ENCODE data around the gene COL25A1.

DNA sequence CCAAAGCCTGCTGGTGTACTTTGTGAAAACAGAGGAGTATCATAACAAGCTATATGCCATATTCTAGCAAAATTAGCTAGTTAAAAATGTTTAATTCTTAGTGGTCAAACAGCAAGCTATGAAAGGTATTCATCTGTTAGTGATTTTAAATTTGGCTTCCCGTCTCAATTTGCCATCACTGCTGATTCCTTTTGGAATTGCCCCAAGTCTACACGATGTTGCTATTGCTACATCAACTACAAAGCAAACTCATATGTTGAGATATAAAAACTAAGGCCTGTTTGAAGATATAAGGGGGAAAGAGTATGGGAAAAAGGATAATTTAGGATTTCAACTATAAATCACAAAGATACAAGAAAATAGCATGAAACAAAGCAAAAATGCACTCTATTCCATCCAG is 146.1 kb downstream of the COL25A1 start:
- TF ChIP-seq EZH2 (IDR thresholded peaks at IDR 0.05) (no peak), POLR2AphosphoS5 (IDR thresholded peaks at IDR 0.05; ENCODE audit: low read depth, low read length) (no peak), SRF (IDR thresholded peaks at IDR 0.05; ENCODE audit: low read depth) (no peak), POLR2A (IDR thresholded peaks at IDR 0.05; ENCODE audit: borderline replicate concordance, extremely low read depth, insufficient read depth, insufficient read length) (no peak), YY1 (IDR thresholded peaks at IDR 0.05; ENCODE audit: extremely low read depth, insufficient replicate concordance, low read depth, low read length) (no peak), SP1 (IDR thresholded peaks at IDR 0.05; ENCODE audit: low read depth) (no peak), JUND (IDR thresholded peaks at IDR 0.05) (no peak), EGR1 (IDR thresholded peaks at IDR 0.05; ENCODE audit: low read depth) (no peak), EZH2phosphoT487 (IDR thresholded peaks at IDR 0.05; ENCODE audit: borderline replicate concordance) (no peak)
- TF ChIP-seq, protein P1, sequence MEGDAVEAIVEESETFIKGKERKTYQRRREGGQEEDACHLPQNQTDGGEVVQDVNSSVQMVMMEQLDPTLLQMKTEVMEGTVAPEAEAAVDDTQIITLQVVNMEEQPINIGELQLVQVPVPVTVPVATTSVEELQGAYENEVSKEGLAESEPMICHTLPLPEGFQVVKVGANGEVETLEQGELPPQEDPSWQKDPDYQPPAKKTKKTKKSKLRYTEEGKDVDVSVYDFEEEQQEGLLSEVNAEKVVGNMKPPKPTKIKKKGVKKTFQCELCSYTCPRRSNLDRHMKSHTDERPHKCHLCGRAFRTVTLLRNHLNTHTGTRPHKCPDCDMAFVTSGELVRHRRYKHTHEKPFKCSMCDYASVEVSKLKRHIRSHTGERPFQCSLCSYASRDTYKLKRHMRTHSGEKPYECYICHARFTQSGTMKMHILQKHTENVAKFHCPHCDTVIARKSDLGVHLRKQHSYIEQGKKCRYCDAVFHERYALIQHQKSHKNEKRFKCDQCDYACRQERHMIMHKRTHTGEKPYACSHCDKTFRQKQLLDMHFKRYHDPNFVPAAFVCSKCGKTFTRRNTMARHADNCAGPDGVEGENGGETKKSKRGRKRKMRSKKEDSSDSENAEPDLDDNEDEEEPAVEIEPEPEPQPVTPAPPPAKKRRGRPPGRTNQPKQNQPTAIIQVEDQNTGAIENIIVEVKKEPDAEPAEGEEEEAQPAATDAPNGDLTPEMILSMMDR (IDR thresholded peaks at IDR 0.05 in 2 of 3, conservative IDR thresholded peaks at IDR 0.05 in 1 of 3; ENCODE audit: borderline replicate concordance in 1 of 3, insufficient read depth in 1 of 3, low read depth in 2 of 3, low read length in 2 of 3), result no peak
- TF ChIP-seq, protein P2, sequence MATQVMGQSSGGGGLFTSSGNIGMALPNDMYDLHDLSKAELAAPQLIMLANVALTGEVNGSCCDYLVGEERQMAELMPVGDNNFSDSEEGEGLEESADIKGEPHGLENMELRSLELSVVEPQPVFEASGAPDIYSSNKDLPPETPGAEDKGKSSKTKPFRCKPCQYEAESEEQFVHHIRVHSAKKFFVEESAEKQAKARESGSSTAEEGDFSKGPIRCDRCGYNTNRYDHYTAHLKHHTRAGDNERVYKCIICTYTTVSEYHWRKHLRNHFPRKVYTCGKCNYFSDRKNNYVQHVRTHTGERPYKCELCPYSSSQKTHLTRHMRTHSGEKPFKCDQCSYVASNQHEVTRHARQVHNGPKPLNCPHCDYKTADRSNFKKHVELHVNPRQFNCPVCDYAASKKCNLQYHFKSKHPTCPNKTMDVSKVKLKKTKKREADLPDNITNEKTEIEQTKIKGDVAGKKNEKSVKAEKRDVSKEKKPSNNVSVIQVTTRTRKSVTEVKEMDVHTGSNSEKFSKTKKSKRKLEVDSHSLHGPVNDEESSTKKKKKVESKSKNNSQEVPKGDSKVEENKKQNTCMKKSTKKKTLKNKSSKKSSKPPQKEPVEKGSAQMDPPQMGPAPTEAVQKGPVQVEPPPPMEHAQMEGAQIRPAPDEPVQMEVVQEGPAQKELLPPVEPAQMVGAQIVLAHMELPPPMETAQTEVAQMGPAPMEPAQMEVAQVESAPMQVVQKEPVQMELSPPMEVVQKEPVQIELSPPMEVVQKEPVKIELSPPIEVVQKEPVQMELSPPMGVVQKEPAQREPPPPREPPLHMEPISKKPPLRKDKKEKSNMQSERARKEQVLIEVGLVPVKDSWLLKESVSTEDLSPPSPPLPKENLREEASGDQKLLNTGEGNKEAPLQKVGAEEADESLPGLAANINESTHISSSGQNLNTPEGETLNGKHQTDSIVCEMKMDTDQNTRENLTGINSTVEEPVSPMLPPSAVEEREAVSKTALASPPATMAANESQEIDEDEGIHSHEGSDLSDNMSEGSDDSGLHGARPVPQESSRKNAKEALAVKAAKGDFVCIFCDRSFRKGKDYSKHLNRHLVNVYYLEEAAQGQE (IDR thresholded peaks at IDR 0.05; ENCODE audit: low read depth), result no peak
- TF ChIP-seq, protein P3, sequence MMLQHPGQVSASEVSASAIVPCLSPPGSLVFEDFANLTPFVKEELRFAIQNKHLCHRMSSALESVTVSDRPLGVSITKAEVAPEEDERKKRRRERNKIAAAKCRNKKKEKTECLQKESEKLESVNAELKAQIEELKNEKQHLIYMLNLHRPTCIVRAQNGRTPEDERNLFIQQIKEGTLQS (IDR thresholded peaks at IDR 0.05), result no peak
